Skeletal muscle tissue (tissue), 4 donors: ENCODE data around the gene CTTNBP2NL. TPM values are rescaled to one million over a fixed set of nuclear protein-coding genes. Genes with fewer than 3 reads are reported as not detected.
"Not testable (repeated sequence)": the region's sequence is repeated elsewhere in the genome, so short reads cannot be mapped to it uniquely, and the experiment has no call there.

Experiments
- H3K27ac ChIP-seq: one replicate; pipeline ENCODE4 v1.7.0; 2013; ENCODE audit warnings: mild to moderate bottlenecking, low read depth, low read length, inconsistent platforms
- H3K27me3 ChIP-seq, 3 donors: one replicate each; pipeline ENCODE4 v1.7.0; 2013; ENCODE audit warnings: low read length in 3 of 3; ENCODE audit not compliant: control insufficient read depth in 3 of 3, insufficient read depth in 3 of 3
- H3K36me3 ChIP-seq, 3 donors: one replicate each; pipeline ENCODE4 v1.7.0; 2013; ENCODE audit warnings: low read length in 3 of 3; ENCODE audit not compliant: control insufficient read depth in 3 of 3, insufficient read depth in 3 of 3
- H3K4me1 ChIP-seq, 3 donors: one replicate each; pipeline ENCODE4 v1.7.0; 2013; ENCODE audit warnings: low read length in 3 of 3, mild to moderate bottlenecking in 3 of 3; ENCODE audit not compliant: control insufficient read depth in 3 of 3, insufficient read depth in 3 of 3
- H3K4me3 ChIP-seq, 3 donors: one replicate each; pipeline ENCODE4 v1.7.0; 2013; ENCODE audit warnings: low read length in 3 of 3
- H3K9ac ChIP-seq, 3 donors: one replicate each; pipeline ENCODE4 v1.7.0; 2013; ENCODE audit warnings: low read length in 3 of 3, mild to moderate bottlenecking in 3 of 3, moderate library complexity in 2 of 3, low read depth in 1 of 3
- H3K9me3 ChIP-seq, 3 donors: one replicate each; pipeline ENCODE4 v1.7.0; 2013; ENCODE audit warnings: low read length in 3 of 3; ENCODE audit not compliant: control insufficient read depth in 3 of 3
- total RNA-seq: library from RNA; depleted of rRNA; stranded (reverse); fragments of >200 nt; gene quantifications from one replicate; pipeline ENCODE4 v1.2.3, GENCODE V29; 2014
- donor health status: Osteomylitis.

Gene CTTNBP2NL
- total RNA-seq, 1 donor from 2014 or later, result 8.4 TPM

DNA sequence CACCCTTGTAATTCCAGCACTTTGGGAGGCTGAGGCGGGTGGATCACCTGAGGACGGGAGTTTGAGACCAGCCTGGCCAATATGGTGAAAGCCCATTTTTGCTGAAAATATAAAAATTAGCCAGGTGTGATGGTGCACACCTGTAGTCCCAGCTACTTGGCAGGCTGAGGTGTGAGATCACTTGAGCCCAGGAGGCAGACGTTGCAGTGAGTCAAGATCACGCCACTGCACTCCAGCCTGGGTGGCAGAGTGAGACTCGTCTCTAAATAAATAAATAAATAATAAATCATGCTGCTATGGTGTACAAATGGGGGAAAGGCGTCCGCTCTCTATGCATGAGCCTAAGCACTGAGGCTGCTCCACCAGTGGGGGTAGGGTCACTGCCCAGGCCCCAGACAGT lies 74.3 kb downstream of the CTTNBP2NL start:
- H3K9me3 ChIP-seq, H3K27ac ChIP-seq, H3K4me3 ChIP-seq, H3K9ac ChIP-seq, H3K27me3 ChIP-seq, H3K36me3 ChIP-seq: not testable (repeated sequence)
- H3K4me1 ChIP-seq, result peaks cover 9 to 13% (median 9%) of the 10 kb centered on the region in 3 donors

DNA sequence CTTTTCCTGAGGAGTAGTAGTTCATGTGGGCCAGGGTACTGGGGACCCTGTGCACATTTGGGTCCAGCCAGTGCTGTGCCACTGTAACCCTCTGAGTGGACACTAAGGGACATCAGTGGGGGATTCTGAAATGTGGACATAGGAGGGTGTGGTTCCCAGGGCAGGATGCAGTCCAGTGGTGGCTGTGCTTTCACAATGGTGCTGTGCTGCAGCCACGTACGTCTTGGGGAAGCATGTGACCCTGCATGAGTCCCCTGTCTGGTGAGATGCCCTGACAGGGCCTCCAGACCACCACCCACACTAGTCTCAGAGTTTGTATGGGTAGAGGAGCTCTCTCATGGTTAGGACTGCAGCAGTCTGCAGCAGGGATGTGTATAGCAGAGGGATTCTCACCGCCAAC lies 75.0 kb downstream of the CTTNBP2NL start:
- Histone ChIP-seq H3K9me3 (no peaks in the 10 kb centered on the region), H3K36me3 (no peaks in the 10 kb centered on the region), H3K4me1 (peaks cover 4 to 8% (median 6%) of the 10 kb centered on the region in 3 donors), H3K27ac (no peak overlapping the region), H3K9ac (no peak overlapping the region), H3K4me3 (no peak overlapping the region), H3K27me3 (no peaks in the 10 kb centered on the region)

DNA sequence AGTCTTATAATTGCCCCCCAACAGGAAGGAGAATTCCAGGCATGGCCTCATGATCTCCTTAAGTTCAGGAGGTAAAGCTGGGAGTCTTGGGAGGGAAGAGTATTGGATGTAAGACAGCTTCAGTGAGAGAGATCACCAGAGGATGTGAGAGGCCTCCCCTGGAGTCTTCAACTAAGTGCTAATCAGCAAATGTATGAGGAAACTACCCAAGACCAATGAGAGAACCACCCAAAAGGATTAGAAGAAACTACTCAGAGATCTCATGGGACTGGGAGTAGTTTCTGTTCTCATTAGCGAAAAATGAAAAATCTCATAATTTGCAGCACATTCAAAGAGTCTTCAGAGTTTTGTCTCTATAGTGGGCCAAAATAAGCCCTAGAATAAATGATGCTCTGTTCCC lies 76.1 kb downstream of the CTTNBP2NL start:
- no peaks in the 10 kb centered on the region for H3K27me3 ChIP-seq
- peaks cover 6% of the 10 kb centered on the region in 3 donors for H3K9me3 ChIP-seq
- H3K36me3 ChIP-seq, result peaks cover 0 to 4% (median 0%) of the 10 kb centered on the region in 3 donors
- no peak overlapping the region for H3K4me3 ChIP-seq
- no peaks in the 10 kb centered on the region for H3K4me1 ChIP-seq
- no peak overlapping the region for H3K27ac ChIP-seq
- no peak overlapping the region for H3K9ac ChIP-seq

DNA sequence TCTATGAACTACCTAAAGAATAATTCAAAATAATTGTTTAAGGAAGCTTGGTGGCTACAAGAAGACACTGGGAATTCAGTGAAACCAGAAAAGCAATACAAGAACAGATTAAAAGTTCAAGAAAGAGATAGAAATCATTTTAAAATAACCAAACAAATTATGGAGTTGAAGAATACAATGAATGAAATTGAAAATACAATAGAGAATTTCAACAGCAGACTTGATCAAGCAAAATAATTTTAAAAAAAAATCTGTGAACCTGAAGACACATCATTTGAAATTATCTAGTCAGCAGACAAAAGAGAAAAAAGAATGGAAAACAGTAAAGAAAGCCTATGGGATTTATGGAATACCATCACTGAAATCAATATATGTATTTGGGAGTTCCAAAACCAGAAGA lies 81.5 kb downstream of the CTTNBP2NL start:
- Histone ChIP-seq H3K4me3 (no peak overlapping the region), H3K9ac (no peak overlapping the region), H3K36me3 (peaks cover 0 to 4% (median 0%) of the 10 kb centered on the region in 3 donors), H3K27me3 (no peaks in the 10 kb centered on the region), H3K9me3 (peaks cover 7 to 11% (median 9%) of the 10 kb centered on the region in 3 donors), H3K27ac (no peak overlapping the region), H3K4me1 (no peaks in the 10 kb centered on the region)

DNA sequence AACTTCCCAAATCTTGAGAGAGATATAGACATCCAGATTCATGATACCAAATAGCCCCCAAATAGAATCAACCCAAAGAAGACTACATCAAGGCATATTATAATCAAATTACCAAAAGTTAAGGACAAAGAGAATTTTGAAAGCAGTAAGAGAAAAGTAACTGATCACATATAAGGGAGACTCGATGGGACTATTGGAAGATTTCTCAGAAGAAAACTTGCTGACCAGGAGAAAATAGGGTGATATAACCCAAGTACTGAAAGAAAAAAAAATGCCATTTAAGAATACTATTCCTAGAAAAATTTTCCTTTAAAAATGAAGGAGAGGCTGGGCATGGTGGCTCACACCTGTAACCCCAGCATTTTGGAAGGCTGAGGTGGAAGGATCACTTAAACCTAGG lies 82.3 kb downstream of the CTTNBP2NL start:
- Histone ChIP-seq H3K9ac (no peak overlapping the region), H3K36me3 (peaks cover 0 to 4% (median 0%) of the 10 kb centered on the region in 3 donors), H3K27ac (no peak overlapping the region), H3K4me1 (no peaks in the 10 kb centered on the region), H3K4me3 (no peak overlapping the region), H3K27me3 (no peaks in the 10 kb centered on the region), H3K9me3 (peaks cover 7 to 11% (median 9%) of the 10 kb centered on the region in 3 donors)

DNA sequence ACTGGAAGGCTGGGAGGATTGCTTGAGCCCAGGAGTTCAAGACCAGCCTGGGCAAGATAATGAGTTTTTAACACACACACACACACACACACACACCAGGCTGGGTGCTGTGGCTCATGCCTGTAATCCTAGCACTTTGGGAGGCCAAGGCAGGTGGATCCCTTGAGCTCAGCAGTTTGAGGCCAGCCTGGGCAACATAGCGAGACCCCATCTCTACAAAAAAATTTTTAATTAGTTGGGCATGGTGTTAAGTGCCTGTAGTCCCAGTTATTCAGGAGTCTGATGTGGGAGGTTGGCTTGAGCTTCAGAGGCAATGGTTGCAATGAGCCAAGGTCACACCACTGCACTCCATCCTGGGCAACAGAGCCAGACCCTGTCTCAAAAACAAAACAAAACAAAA lies 90.0 kb downstream of the CTTNBP2NL start:
- not testable (repeated sequence) for H3K4me1 ChIP-seq, H3K9me3 ChIP-seq, H3K9ac ChIP-seq, H3K4me3 ChIP-seq, H3K27ac ChIP-seq, H3K36me3 ChIP-seq, H3K27me3 ChIP-seq

DNA sequence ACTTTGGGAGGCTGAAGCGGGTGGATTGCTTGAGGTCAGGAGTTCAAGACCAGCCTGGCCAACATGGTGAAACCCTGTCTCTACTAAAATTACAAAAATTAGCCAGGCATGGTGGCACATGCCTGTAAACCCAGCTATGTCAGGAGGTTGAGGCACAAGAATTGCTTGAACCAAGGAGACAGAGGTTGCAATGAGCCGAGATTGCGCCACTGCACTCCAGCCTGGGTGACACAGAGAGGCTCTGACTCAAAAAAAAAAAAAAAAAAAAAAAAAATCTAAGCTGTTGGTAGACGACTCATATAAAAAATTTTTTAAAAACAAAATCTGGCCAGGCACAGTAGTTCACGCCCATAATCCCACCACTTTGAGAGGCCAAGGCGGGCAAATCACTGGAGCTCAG lies 91.7 kb downstream of the CTTNBP2NL start:
- not testable (repeated sequence) for H3K36me3 ChIP-seq, H3K9me3 ChIP-seq, H3K27ac ChIP-seq, H3K27me3 ChIP-seq, H3K4me3 ChIP-seq, H3K4me1 ChIP-seq, H3K9ac ChIP-seq

DNA sequence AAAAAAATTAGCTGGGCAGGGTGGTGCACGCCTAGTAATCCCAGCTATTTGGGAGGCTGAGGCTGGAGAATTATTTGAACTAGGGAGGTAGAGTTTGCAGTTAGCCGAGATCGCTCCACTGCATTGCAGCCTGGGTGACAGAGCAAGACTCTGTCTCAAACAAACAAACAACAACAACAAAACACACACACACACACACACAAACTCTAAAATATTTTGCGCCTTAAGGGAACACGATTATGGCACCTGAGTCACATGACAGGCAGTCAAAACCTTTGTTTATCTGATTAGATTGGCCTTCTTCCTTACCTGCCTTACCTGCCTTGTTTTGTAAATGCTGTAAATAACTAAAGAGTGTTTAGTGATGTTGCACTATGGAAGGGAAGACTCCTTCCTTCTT lies 92.1 kb downstream of the CTTNBP2NL start:
- Histone ChIP-seq H3K4me3 (no peak overlapping the region), H3K27me3 (no peaks in the 10 kb centered on the region), H3K4me1 (no peaks in the 10 kb centered on the region), H3K9me3 (no peaks in the 10 kb centered on the region), H3K27ac (no peak overlapping the region), H3K9ac (no peak overlapping the region), H3K36me3 (no peaks in the 10 kb centered on the region)

DNA sequence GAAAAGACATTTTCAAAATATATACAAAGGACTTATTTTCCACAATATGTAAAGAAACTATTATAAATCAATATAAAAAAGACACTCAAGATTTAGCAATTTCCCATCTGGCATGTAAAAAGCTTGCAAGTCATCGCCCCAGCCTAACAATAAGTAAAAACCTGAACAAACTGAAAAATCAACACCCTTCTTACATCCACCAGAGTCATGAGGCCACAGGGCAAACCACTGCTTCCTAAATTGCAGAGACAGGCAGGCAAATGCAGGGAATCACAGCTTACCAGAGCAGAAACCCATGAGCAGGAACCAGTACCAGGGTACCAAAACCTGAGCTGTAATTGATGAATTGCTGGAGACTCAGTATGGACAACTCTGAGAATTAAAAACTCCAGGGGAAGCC lies 96.1 kb downstream of the CTTNBP2NL start:
- Histone ChIP-seq H3K4me3 (no peak overlapping the region), H3K27ac (no peak overlapping the region), H3K36me3 (no peaks in the 10 kb centered on the region), H3K4me1 (no peaks in the 10 kb centered on the region), H3K27me3 (no peaks in the 10 kb centered on the region), H3K9me3 (no peaks in the 10 kb centered on the region), H3K9ac (no peak overlapping the region)

DNA sequence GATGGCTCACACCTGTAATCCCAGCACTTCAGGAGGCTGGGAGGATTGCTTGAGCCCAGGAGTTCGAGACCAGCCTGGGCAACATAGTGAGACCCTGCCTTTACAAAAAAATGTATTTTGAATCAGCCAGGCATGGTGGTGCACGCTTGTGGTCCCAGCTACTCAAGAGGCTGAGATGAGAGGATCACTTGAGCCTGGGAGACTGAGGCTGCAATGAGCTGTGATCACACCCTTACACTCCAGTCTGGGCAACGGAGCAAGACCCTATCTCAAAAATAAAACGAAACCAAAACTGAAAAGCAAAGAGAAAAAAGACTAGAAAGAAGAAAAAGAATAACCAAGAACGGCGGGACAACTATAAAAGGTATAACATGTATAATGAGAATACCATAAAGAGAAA lies 97.3 kb downstream of the CTTNBP2NL start:
- no peaks in the 10 kb centered on the region for H3K4me1 ChIP-seq
- no peaks in the 10 kb centered on the region for H3K36me3 ChIP-seq
- H3K9me3 ChIP-seq, result no peaks in the 10 kb centered on the region
- no peak overlapping the region for H3K9ac ChIP-seq
- no peak overlapping the region for H3K27ac ChIP-seq
- H3K4me3 ChIP-seq, result no peak overlapping the region
- no peaks in the 10 kb centered on the region for H3K27me3 ChIP-seq

GRCh38 chr1:112496290-112496689 lies 100.3 kb downstream of the CTTNBP2NL start:
- Histone ChIP-seq H3K27me3 (no peaks in the 10 kb centered on the region), H3K4me3 (no peak overlapping the region), H3K36me3 (no peaks in the 10 kb centered on the region), H3K4me1 (no peaks in the 10 kb centered on the region), H3K9ac (no peak overlapping the region), H3K27ac (no peak overlapping the region), H3K9me3 (no peaks in the 10 kb centered on the region)
